Measurements from ENCODE around the gene VTI1A.

The VTI1A gene

GRCh38 chr10:112507988-112508387 is 61.0 kb downstream of the VTI1A start:
- H3K27me3 ChIP-seq (ENCODE audit: insufficient read depth, low read length): no peaks in the 10 kb centered on the region
- no peaks in the 10 kb centered on the region for H3K36me3 ChIP-seq (ENCODE audit: insufficient read depth, low read length)
- no peak overlapping the region for H3K9ac ChIP-seq (ENCODE audit: low read depth, low read length)
- 0 out of 2 replicates have a peak, but pooled peaks cover 4% of the 10 kb centered on the region for H3K4me1 ChIP-seq (ENCODE audit: insufficient read depth, low read length)
- 86% methylated on average over 4 of the region's 4 CpGs for WGBS
- no peak overlapping the region for H3K4me3 ChIP-seq (ENCODE audit: low read length)
- H3K9me3 ChIP-seq (ENCODE audit: insufficient read depth, low read depth, low read length): no peaks in the 10 kb centered on the region
- no peak overlapping the region for H3K27ac ChIP-seq (ENCODE audit: low read depth, low read length)

- Histone ChIP-seq H3K36me3 (ENCODE audit: insufficient read depth, low read length) (no peaks in the 10 kb centered on the region), H3K9me3 (ENCODE audit: insufficient read depth, low read depth, low read length) (no peaks in the 10 kb centered on the region), H3K4me3 (ENCODE audit: low read length) (no peak overlapping the region), H3K4me1 (ENCODE audit: insufficient read depth, low read length) (0 out of 2 replicates have a peak, but pooled peaks cover 4% of the 10 kb centered on the region), H3K27ac (ENCODE audit: low read depth, low read length) (no peak overlapping the region), H3K9ac (ENCODE audit: low read depth, low read length) (no peak overlapping the region), H3K27me3 (ENCODE audit: insufficient read depth, low read length) (no peaks in the 10 kb centered on the region)
- WGBS: 92% methylated on average over 4 of the region's 4 CpGs
Observed at GRCh38 chr10:112509558-112510291, 62.7 kb downstream of the VTI1A start.

DNA sequence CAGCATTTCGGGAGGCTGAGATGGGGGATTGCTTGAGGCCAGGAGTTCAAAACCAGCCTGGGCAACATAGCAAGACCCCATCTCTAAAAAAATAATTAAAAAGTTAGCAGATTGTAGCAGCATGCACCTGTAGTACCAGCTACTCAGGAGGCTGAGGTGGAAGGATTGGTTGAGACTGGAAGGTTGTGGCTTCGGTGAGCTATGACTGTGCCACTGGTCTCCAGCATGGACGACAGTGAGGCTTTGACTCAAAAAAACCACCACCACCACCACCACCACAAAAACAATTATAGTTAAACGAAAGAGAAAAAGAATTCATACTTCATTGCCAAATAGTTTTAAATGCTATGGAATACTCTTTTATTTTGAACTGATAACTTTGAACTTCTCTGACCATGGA is 63.4 kb downstream of the VTI1A start:
- H3K27me3 ChIP-seq (ENCODE audit: insufficient read depth, low read length): no peaks in the 10 kb centered on the region
- H3K4me1 ChIP-seq (ENCODE audit: insufficient read depth, low read length): 0 out of 2 replicates have a peak, but pooled peaks cover 4% of the 10 kb centered on the region
- 95% methylated on average over 2 of the region's 4 CpGs for WGBS
- H3K27ac ChIP-seq (ENCODE audit: low read depth, low read length): no peak overlapping the region
- H3K9me3 ChIP-seq (ENCODE audit: insufficient read depth, low read depth, low read length): no peaks in the 10 kb centered on the region
- no peak overlapping the region for H3K4me3 ChIP-seq (ENCODE audit: low read length)
- H3K36me3 ChIP-seq (ENCODE audit: insufficient read depth, low read length): no peaks in the 10 kb centered on the region
- no peak overlapping the region for H3K9ac ChIP-seq (ENCODE audit: low read depth, low read length)

DNA sequence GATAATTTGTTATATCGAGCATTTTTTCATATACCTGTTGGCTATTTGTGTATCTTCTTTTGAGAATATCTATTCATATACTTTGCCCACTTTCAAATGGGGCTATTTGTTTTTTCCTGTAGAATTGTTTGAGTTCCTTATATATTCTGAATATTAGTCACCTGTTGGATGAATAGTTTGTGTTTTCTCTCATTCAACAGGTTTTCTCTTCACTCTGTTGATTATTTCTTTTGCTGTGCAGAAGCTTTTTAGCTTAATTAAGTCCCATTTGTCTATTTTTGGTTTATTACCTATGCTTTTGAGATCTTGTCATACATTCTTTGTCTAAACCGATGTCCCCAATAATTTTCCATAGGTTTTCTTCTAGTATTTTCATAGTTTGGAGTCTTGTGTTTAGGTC is 65.3 kb downstream of the VTI1A start:
- Histone ChIP-seq H3K27ac (ENCODE audit: low read depth, low read length) (no peak overlapping the region), H3K9me3 (ENCODE audit: insufficient read depth, low read depth, low read length) (no peaks in the 10 kb centered on the region), H3K9ac (ENCODE audit: low read depth, low read length) (no peak overlapping the region), H3K4me1 (ENCODE audit: insufficient read depth, low read length) (0 out of 2 replicates have a peak, but pooled peaks cover 4% of the 10 kb centered on the region), H3K27me3 (ENCODE audit: insufficient read depth, low read length) (no peaks in the 10 kb centered on the region), H3K4me3 (ENCODE audit: low read length) (no peak overlapping the region), H3K36me3 (ENCODE audit: insufficient read depth, low read length) (no peaks in the 10 kb centered on the region)
- WGBS: no CpG with 5 or more reads among the region's 2 CpGs

DNA sequence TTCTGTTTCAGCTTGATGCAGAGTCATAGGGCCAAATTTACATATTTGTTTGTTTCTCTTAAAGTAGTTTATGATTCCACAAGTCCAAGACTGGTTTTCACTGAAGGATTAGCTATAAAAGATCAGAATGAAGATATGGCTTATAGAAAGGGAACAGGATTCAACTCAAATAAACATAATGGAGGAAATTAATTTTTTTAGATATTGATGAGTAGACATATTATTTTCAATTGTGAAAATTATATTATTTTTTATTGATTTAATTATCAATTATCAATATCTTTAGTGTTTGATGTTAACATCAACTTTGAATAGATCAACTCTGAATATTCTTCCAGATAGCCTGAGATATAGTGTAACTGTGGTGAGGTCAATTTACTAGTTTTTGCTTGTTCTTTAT is 68.1 kb downstream of the VTI1A start:
- H3K4me1 ChIP-seq (ENCODE audit: insufficient read depth, low read length): no peaks in the 10 kb centered on the region
- H3K9ac ChIP-seq (ENCODE audit: low read depth, low read length): no peak overlapping the region
- no peaks in the 10 kb centered on the region for H3K36me3 ChIP-seq (ENCODE audit: insufficient read depth, low read length)
- H3K27ac ChIP-seq (ENCODE audit: low read depth, low read length): no peak overlapping the region
- no peaks in the 10 kb centered on the region for H3K27me3 ChIP-seq (ENCODE audit: insufficient read depth, low read length)
- H3K4me3 ChIP-seq (ENCODE audit: low read length): no peak overlapping the region
- no peaks in the 10 kb centered on the region for H3K9me3 ChIP-seq (ENCODE audit: insufficient read depth, low read depth, low read length)

DNA sequence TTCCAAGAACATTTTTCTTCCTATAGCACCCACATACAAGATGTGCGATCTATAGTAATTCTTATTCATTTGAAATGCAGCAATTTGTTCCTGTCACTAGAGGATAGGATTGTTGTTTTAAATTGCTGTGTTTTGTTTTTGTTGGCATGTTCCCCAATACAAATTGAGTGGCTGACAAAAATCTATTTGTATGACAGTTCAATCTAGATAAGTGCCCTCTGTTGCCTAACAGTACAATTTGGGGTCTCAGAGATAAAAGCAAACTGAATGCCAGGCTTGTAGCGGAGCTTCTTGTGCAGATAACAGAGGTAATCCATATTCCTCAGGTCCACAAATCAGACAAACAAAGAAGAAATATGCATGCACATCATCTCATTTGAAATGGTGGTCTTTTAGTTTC is 68.8 kb downstream of the VTI1A start:
- no peaks in the 10 kb centered on the region for H3K27me3 ChIP-seq (ENCODE audit: insufficient read depth, low read length)
- WGBS: 100% methylated on average over 1 of the region's 2 CpGs
- no peak overlapping the region for H3K27ac ChIP-seq (ENCODE audit: low read depth, low read length)
- no peak overlapping the region for H3K4me3 ChIP-seq (ENCODE audit: low read length)
- H3K9me3 ChIP-seq (ENCODE audit: insufficient read depth, low read depth, low read length): no peaks in the 10 kb centered on the region
- no peak overlapping the region for H3K9ac ChIP-seq (ENCODE audit: low read depth, low read length)
- no peaks in the 10 kb centered on the region for H3K4me1 ChIP-seq (ENCODE audit: insufficient read depth, low read length)
- H3K36me3 ChIP-seq (ENCODE audit: insufficient read depth, low read length): no peaks in the 10 kb centered on the region

GRCh38 chr10:112517451-112517862 is 70.4 kb downstream of the VTI1A start:
- no peaks in the 10 kb centered on the region for H3K9me3 ChIP-seq (ENCODE audit: insufficient read depth, low read depth, low read length)

DNA sequence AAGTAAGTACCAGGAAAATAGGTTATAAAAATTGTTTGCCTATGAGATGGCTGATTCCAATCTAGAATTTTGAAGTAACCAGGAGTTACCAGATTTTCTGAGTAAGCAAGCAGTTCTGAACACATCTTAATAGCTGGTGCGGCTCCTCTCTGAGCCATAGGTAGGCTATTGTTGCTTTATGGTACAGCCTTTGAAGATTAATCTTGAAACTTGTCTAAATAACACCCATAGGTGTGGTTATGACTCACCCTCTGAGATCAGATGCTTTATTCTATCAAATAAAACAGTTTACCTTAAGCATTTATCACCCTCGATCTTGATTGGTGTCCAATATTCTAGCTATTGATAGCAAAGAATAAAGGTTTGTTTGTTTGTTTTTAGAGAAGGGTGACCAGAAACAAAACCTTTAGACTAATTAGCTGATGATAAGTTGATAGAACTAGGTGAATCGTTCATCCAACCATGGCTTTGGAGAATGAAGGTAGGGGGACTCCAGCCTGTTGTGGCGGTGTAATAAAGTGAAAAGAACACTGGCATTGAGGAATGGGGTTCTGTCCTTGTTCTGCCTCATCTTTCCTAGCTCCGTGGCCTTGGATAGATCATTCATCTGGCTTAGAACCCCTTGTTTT is 72.2 kb downstream of the VTI1A start:
- no peak overlapping the region for H3K4me3 ChIP-seq (ENCODE audit: low read length)
- H3K27me3 ChIP-seq (ENCODE audit: insufficient read depth, low read length): no peaks in the 10 kb centered on the region
- H3K9ac ChIP-seq (ENCODE audit: low read depth, low read length): no peak overlapping the region
- H3K27ac ChIP-seq (ENCODE audit: low read depth, low read length): no peak overlapping the region
- 98% methylated on average over 5 of the region's 5 CpGs for WGBS
- H3K36me3 ChIP-seq (ENCODE audit: insufficient read depth, low read length): no peaks in the 10 kb centered on the region
- H3K9me3 ChIP-seq (ENCODE audit: insufficient read depth, low read depth, low read length): no peaks in the 10 kb centered on the region
- H3K4me1 ChIP-seq (ENCODE audit: insufficient read depth, low read length): no peaks in the 10 kb centered on the region

More at GRCh38 chr10:112517451-112517862, 70.4 kb downstream of the VTI1A start:
- H3K9ac ChIP-seq (ENCODE audit: low read depth, low read length): no peak overlapping the region
- no peak overlapping the region for H3K27ac ChIP-seq (ENCODE audit: low read depth, low read length)
- H3K27me3 ChIP-seq (ENCODE audit: insufficient read depth, low read length): no peaks in the 10 kb centered on the region
- WGBS: 98% methylated on average over 5 of the region's 5 CpGs
- no peak overlapping the region for H3K4me3 ChIP-seq (ENCODE audit: low read length)
- H3K4me1 ChIP-seq (ENCODE audit: insufficient read depth, low read length): no peaks in the 10 kb centered on the region
- no peaks in the 10 kb centered on the region for H3K36me3 ChIP-seq (ENCODE audit: insufficient read depth, low read length)

- 100% methylated on average over 1 of the region's 1 CpG for WGBS
Observed at GRCh38 chr10:112520914-112521313, 73.9 kb downstream of the VTI1A start.

DNA sequence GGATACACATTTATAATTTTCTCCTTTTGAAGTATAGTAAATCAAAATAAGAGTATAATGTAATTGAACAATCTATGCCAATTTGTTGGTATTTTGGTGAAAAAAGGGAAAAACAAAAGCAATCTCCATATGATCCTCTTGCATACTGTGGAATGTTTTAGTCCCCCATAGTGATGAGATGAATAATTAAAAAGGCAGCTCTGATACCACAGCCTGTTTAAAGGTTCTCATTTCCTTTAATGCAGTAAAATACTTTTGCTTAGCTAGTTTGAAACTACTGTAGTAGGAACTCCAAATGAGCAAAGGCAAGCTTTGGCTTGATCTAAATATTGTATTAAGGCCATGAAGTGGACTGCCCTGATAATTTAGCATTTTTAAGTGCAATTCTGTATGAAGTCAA is 77.6 kb downstream of the VTI1A start:
- no peak overlapping the region for H3K4me3 ChIP-seq (ENCODE audit: low read length)
- no peaks in the 10 kb centered on the region for H3K36me3 ChIP-seq (ENCODE audit: insufficient read depth, low read length)
- no peak overlapping the region for H3K27ac ChIP-seq (ENCODE audit: low read depth, low read length)
- H3K27me3 ChIP-seq (ENCODE audit: insufficient read depth, low read length): no peaks in the 10 kb centered on the region
- no peak overlapping the region for H3K9ac ChIP-seq (ENCODE audit: low read depth, low read length)
- no peaks in the 10 kb centered on the region for H3K9me3 ChIP-seq (ENCODE audit: insufficient read depth, low read depth, low read length)
- peaks cover 17% of the 10 kb centered on the region for H3K4me1 ChIP-seq (ENCODE audit: insufficient read depth, low read length)

More at GRCh38 chr10:112520914-112521313, 73.9 kb downstream of the VTI1A start:
- Histone ChIP-seq H3K27me3 (ENCODE audit: insufficient read depth, low read length) (no peaks in the 10 kb centered on the region), H3K9ac (ENCODE audit: low read depth, low read length) (no peak overlapping the region), H3K4me3 (ENCODE audit: low read length) (no peak overlapping the region), H3K27ac (ENCODE audit: low read depth, low read length) (no peak overlapping the region), H3K4me1 (ENCODE audit: insufficient read depth, low read length) (peaks cover 8% of the 10 kb centered on the region; the same call in 1 of the 2 replicates), H3K36me3 (ENCODE audit: insufficient read depth, low read length) (no peaks in the 10 kb centered on the region), H3K9me3 (ENCODE audit: insufficient read depth, low read depth, low read length) (no peaks in the 10 kb centered on the region)

GRCh38 chr10:112525200-112525599 is 78.2 kb downstream of the VTI1A start:
- 61% methylated on average over 3 of the region's 3 CpGs for WGBS
- H3K27ac ChIP-seq (ENCODE audit: low read depth, low read length): no peak overlapping the region
- H3K9me3 ChIP-seq (ENCODE audit: insufficient read depth, low read depth, low read length): no peaks in the 10 kb centered on the region
- H3K36me3 ChIP-seq (ENCODE audit: insufficient read depth, low read length): no peaks in the 10 kb centered on the region
- H3K27me3 ChIP-seq (ENCODE audit: insufficient read depth, low read length): no peaks in the 10 kb centered on the region
- H3K9ac ChIP-seq (ENCODE audit: low read depth, low read length): no peak overlapping the region
- H3K4me1 ChIP-seq (ENCODE audit: insufficient read depth, low read length): peaks cover 17% of the 10 kb centered on the region
- no peak overlapping the region for H3K4me3 ChIP-seq (ENCODE audit: low read length)
